ENCODE data around the gene GPR87.

Gene GPR87, protein sequence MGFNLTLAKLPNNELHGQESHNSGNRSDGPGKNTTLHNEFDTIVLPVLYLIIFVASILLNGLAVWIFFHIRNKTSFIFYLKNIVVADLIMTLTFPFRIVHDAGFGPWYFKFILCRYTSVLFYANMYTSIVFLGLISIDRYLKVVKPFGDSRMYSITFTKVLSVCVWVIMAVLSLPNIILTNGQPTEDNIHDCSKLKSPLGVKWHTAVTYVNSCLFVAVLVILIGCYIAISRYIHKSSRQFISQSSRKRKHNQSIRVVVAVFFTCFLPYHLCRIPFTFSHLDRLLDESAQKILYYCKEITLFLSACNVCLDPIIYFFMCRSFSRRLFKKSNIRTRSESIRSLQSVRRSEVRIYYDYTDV

DNA sequence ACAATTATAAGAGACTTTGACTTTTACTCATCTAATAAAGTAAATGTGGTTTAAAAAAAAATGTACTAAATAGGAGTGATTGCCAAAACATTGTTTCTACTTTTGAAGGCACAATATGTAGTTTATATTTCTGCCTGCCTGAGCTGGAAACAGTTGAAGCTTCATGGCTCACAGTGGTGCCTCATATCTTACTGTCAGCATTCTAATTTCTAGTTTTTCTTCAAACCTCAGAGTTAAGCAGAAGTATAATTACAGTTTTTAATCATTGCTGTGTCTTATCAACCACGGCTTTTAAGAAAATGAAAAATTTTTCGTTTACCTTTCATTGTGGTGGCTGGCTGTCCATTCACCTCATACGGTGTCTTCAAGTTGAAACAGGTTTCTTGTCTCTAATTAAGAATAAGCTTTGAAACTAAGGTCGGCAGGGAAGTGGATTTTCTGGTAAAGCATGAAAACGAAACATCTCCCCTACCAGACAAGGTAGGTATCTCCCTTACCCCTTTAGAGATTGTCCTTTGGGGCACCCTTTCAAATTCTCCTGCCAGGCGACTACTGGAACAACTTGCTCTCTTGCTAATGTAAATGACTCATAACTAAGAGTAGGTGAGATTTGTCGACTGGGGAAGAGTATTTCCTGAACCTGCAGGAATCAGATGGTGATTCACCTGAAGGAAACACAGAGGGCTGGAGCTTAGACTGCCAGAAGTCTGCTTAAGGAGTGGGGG lies at the start of gene GPR87:
Gene GPR87 (minus strand): TSS at position 554 of the 725 bp plus-strand sequence. CDS start 16,720 bp downstream, outside the sequence.
- peak; percentile 46 for DNase-seq

DNA sequence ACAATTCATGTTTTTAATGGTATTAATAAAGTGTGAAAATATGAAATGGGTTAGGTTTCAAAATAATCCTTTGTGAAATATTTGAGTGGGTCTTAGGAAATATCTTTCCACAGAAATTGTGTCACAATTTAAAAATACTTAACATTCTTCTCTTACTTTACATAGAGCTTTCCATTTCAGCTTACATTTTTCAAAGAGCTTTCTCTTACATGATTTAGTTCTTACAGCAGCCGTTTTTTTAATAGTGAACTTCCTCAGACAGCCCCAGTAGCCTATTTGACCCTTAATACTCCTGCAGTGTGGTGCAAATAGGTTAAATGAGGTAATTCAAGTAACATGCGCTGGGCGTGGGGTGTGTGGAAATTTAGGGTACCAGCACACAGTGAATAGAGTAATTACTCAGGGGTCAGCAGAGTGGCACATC lies 46.1 kb upstream of the GPR87 start:
- no peak for DNase-seq

DNA sequence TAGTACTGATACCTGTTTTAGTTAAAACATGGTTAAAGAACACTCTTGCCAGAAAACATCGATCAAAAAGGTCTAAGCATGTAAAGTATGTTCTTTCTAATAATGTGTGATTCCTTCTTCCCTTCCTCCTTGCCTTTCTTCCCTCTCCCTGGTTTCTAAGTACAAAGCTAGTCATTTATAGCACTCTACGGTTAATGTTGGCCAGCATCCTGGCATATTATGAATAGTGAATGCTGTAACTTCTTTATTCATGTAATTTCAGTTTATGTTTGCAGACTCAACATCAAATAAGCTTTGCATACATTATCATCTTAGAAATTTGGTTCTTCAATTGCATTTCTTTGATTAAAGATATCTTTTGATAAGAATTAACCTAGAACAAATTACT lies 40.8 kb upstream of the GPR87 start:
- DNase-seq, result no peak

DNA sequence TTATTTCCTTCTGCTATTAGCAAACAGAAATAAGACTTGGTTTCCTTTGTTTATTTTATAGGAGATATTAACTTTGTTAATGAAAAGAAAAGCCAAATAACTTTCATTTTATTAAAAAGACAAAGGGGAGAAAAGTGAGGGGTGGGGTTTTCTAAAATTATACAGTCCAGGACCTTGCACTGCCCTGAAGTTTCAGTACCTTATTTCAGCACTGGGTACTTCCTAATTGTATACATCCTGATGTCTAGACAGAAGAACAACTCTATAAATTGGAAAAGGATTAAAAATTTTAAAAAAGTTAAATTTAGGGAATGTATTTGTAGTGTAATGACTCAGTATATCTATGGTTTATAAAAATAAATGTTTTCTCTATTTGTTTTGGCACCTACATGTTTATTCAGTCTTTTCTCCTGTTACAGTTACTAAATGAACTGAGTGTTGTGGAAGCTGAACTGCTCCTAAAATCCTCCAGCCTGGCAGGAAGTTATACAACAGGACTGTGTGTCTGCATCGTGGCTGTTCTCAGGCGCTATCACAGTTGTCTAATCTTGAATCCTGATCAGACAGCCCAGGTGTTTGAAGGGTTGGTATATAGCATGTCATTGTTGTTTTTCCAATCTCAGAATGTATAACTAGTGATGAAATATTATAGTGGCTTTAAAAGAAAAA lies 40.3 kb upstream of the GPR87 start:
- no peak for DNase-seq

DNA sequence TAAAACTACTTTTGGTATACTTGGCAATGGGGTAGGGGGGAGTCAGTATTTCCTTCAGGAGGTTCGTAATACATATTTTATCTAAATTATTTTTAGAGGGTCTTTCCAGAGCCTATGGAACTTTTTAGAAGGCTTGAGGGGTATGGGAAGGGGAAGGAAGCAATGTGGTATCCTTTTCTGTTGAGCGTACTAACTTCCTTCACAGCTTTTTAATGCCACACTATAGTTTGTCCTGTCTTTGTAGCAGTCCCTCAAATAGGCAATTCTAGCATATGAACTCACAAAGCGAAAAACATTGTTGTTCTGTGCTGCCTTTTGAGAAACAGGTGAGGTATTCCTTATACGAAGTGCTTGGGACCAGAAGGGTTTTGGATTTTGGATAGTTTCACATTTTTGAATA lies 35.0 kb upstream of the GPR87 start:
- no peak for DNase-seq

DNA sequence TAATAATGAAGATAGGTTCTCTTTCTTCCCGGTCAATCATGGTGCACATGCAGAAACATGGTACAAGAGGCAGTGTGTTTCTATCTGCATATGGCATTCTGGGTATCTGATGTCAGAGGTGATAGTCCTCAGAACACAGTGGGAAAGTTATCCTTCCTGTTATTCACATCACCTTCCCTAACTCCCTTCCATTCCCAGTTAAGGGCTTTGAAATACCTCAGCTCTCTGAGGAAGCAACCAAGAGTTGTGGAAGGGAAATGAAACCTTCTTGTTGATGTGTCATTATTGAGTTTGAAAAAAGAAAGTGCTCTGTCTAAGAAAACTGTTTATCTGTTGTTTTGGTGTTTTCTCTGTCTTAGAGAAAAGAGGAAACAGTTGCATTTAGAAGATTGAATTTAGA lies 34.6 kb upstream of the GPR87 start:
- DNase-seq, result no peak

DNA sequence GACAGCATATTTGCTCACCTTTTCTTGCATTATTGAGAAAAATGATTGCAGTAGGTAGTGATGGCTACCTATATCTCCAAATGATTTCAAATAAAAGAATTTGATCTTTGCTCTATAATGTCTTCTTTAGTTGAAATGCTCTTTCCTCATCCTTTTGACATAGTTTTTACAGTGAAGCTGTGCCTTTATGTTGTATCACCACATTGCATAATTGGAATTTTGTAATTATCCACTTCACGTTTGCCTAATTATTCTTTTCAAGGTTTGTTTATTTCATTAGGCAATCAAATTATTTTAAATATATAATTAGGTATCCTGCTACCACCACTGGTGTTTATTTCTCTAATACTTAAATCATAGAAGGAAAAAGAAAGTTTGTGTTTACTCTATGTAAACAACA lies 34.0 kb upstream of the GPR87 start:
- no peak for DNase-seq

DNA sequence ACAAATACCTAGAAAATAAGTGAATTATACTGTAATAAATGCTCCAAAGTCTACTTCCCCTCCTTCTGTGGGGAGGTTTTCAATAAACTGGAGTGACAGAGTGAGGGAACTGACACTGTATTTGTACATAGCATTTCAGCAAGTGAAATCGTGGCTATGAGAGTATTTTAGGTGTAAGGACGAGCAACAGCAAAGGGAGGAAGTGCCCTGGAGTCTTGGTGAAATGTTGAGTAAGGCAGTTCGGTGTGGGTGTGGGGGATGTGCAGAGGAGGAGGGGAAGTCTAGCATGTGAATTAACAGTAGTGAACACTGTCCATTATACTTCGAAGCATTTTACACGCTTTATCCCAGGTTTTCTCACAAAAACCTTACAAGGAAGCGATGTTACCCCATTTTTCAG lies 30.8 kb upstream of the GPR87 start:
- no peak for DNase-seq

DNA sequence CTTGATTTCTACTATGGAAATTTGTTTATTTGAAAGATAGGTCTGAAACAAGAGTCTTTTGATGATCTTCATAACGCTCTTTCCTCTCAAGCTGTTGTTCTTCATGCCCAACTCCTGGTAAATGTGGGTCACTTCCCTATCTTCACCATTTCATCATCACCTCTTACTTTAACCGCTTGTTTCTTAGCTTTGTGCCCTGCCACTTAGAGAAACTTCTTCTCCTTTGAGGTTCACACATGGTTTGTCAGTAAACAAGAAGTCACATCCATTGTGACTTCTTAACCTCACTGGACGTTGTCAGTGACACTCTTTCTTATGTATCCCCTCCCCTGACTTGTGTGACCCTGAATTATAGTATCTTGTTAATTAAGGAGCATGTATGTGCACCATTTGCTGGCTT lies 29.7 kb upstream of the GPR87 start:
- no peak for DNase-seq

DNA sequence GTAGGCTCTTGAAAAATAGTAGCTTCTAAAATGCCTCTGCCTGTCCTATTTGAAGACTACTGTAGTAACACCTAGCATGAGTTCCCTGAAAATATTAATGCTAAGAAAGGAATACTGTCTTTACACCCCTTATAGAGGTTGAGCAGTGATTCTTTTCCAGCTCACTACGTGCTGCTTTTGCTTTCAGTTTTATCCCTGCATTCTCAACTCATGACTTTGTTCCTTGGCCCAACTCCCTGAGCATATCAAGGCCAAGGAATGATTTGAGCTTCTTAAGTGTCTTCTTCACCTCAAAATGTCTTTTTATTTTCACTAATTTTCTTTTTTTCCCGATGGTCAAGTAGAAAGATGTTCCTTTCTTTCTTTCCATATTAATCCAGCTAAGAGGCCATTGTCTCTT lies 29.2 kb upstream of the GPR87 start:
- DNase-seq, result no peak

DNA sequence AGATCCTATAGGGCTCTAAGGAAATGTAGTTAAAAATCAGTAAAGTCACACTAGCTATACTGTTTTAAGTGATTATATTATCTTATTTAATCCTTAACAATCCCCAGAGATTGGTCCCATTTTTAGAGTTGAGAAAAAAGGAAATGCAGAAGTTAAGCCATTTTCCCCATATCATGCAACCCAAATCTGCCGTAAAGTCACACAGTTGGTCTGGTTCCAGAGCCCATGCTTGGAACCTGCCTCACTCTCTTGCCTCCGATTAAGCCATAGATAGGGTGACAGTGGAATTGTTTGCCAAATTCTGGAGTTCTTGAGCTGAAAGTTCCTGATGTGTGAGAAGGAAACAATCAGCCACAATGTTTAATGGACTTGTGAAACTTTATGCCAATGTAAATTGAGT lies 15.1 kb upstream of the GPR87 start:
- DNase-seq, result no peak

DNA sequence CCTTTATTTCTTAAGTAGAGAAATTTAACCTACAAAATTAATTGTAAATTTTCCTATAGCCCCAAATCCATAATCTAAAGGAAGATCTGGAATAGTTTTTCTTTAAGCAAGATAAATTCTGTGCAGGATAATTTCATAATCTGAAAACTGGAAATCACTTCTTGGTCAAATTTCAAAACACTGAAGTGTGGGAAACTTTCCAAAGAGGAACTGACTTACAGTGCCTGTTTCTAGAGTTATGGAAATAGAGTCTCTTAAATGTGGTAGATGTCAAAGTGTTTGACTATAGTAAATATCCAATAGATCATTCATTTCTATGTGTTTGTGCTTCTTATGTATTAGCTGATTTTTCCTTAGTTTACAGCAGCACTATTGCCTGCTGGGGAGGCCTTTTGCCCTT lies 14.3 kb upstream of the GPR87 start:
- no peak for DNase-seq

DNA sequence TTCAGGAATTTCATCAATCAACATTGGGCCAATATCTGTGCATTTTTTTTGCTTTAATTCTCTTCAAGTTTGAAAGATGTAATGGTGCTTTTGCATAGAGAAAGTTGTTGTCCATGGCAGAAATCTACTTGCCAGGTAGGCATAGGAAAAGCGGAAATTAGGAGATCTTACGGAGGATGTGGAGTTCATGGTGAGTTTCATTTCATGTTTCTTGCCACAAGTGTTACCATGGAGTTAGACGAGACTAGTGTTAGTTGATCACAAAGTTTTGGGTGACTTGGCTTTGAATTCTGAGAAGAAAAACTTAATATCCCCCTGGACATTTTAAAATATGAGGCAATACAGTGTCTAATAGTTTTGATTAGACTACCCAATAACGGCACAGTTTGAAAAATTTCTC lies 13.8 kb upstream of the GPR87 start:
- no peak for DNase-seq

DNA sequence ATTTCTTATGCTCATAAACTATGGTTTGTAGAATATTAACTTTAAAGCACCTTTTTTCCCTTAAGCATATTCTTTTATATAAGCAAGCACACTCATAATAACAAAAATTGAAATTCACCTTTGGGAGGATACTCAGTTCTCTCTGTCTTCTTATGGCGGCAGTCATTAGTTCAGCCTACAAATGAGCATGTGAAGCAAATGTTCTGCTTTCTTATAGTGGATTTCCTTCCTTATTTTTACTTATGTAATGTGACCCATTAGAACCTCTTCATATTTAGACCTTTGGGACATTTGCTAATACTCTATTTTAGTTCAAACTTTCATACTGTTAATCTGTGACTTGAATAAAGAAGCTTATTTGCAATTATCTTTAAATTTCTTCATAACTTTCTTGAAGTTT lies 12.7 kb upstream of the GPR87 start, which contains the start of gene P2RY13:
Gene P2RY13 (minus strand): TSS at position 187 of the 400 bp plus-strand sequence. CDS start 21 bp downstream, at position 166.
- no peak for DNase-seq

DNA sequence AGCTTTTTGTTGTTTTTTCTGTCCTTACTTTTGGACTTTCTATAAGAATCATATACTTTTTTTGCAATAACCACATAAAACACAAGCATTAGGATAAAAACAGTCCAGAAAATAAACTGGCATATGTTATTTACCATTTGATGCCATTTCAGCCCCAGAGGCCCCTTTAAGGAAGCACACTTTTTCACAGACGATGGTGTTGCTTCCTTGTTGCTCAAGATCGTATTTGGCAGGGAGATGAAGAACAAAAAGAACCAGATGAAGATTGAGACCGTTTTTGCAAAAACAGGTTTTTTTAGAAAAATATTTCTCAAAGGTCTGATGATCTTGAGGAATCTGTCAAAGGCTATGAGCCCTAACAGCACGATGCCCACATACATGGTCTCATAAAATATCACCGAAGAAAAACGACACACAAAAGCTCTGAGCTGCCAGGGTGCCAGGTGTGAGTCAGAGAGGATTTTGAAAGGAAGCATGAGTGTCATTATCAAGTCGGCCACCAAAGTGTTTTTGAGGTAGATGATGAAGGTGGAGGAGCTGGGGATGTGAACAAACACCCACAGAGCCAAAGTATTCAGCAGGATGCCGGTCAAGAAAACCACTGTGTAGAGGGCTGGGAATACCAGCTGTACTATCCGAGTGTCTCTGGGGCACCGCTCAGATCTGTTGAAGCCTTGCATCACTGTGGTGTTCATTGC lies 11.8 kb upstream of the GPR87 start:
- peak; percentile 35 for DNase-seq

DNA sequence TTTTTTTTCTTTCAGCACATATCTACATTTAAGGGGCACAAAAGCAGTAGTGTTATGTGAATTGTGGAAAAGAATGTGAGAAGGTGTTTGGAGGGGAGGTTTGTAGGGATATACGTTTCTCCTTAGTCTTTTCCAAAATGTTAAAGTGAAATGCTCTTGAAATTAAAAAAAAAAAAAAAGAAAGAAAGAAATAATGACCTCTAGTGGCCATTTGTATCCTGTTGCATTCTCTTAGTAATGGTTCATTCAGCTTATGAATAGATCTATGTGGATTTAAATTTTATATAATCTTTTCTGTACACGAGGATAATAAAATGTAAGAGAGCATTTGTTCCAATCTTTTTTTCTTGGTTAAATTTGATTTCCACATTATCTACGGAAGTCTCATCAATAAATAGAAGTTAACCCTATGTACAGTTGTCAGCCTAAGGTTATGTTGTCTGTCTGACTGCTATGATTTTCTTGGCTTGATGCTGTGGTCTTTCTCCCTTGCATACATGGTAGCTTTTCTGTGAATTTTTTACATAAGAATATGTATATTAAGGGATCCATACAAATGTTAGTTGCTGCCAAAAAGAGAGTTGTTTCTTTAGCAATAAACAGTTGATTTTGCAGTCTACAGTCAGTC lies 11.1 kb upstream of the GPR87 start:
- DNase-seq, result no peak

DNA sequence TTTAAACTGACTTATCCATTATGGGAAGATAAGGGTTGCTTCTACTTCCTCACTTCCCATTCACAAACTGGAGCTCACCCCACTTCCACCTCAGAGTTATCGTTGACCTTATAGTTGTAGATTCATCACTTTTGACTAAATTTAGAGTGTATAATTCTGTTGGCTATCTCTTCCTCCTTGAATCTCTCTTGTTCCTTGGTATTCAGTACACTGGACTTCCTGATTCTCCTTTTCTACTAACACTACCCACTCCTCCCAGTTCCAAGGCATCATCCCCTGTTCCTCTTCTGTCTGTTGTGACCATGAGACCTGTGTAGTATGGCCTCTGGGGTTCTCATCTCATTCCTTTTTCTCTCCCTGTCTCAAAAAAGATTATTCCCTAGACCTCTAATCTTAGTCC lies 5.9 kb upstream of the GPR87 start:
- DNase-seq, result no peak

DNA sequence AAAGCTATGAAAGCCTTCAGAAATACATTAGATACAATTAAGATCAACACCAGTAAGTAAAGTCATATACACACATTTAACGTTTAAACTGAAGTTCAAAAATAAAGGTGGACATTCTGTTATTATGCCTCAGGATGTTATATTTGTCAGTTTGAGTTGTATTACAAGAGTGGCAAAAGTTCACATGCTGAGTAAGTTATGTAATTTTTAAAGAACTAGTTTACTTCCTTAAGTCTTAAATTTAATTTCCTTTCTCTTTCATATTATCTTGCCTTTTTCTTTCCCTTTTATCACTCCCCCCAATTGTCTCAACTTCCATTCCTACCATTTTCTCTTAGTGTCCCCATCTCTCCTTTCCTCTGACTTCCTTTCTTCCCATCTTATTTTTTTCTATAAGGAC lies 4.9 kb upstream of the GPR87 start:
- DNase-seq, result no peak

DNA sequence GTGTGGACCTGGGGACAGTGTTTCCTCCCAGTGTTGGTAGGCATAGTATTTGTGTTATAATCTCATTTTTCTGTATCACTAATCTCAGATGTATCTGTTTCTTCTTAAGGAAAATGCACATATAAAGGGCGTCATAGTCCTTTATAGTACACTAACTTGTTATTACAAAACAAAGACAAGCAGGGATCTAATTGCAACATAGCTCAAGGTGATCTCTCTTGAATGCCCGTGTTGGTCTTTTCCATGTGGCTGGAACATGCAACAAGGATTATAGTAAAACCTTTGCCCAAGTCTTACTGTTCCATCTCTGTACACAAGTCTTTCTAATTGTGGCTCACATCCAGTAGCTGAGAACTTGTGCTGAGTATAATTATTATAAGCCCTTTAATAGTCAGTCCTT lies 3.5 kb upstream of the GPR87 start:
- DNase-seq, result no peak

DNA sequence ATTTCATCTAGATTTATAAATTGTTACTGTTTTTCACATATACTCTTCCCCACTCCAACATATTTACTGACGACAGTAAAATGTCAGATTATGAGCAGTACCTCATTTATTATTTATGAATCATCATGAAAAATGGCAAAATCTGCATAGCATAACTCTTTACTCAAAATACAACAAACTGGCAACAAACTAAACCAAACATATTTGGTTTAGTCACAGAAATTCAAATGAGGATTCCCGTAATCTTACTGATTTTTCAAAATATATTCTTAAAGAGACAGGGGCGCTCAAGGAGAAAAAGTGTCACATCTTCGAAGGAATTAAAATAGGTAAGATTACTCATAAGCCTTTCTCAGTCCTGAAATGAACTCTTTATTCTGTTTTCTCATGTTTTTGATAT lies 3.0 kb upstream of the GPR87 start:
- no peak for DNase-seq

DNA sequence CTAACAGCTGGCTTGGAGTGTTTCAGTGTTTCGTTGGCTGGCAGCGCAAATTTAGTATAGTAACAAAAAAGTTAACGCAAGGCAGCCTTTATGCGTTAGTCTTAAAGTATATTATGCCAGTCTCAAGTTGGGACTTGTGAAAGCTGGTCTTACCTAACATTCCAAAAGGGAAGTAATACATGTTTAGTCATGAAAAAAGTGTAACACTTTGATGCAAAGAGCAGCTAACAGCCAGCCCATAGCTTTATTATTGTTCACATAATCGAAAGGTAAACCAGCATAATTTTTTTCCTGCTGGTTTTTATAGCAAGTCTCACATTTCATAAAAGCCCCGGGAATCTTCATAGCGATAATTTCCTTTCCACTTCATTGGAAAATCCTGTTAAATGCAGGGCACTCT lies 2.4 kb upstream of the GPR87 start:
- no peak for DNase-seq

DNA sequence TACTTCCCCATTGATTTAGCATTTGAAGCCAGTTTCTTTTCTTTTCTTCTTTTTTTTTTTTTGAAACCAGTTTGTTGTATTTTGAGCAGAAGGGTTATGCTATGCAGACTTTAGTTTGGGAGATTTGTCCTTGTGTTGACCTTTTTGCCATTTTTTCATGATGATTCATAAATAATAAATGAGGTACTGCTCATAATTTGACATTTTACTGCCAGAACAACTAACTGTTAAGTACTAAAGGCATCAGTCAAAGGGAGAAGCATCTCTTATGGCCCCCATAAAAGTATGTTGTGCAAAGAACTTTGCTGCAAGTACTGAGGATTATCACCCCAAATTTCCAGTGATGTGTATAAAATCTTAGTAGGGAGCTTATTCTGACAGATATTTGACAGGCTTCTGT lies 1.7 kb upstream of the GPR87 start:
- no peak for DNase-seq

DNA sequence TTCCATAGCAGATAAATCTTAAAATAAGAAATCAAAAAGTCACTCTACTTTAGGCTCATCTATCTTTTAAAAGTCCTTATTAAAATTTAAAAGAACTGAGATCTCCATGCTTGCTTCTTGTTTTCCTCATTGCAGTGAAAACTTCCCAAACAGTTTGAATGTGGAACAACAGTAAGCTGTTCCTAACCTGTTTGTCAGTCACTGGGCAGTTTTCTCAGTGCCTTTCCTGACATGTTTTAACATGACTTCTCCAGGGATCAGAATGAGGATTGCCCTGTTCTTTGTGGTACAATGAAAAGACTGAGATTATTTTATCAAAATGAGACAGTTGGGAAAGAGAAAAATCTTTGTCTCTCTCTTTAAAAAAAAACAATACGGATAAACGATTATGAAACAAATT lies 774 bp downstream of the GPR87 start:
- no peak for DNase-seq

Data from stimulated activated CD4-positive, alpha-beta T cell treated with anti-CD3 and anti-CD28 coated beads, Interleukin-15, amount 100 ng/mL, for 24 hours (primary cell).